Osteocyte (in vitro differentiated cells): Measurements from ENCODE around the gene ZNF524. TPM values are rescaled to one million over a fixed set of nuclear protein-coding genes. Genes with fewer than 3 reads are reported as not detected.

Source experiments
- DNase-seq: peaks from one replicate; pipeline ENCODE4 v3.0.0; 2021; ENCODE audit warnings: mixed read lengths; ENCODE audit not compliant: unreplicated experiment; ENCODE audit errors: extremely low spot score
- H3K27ac Mint-ChIP-seq: one replicate; pipeline ENCODE4 v1.8.0; 2021; ENCODE audit warnings: mild to moderate bottlenecking, mixed read lengths; ENCODE audit not compliant: unreplicated experiment
- H3K27me3 Mint-ChIP-seq: one replicate; pipeline ENCODE4 v1.8.0; 2021; ENCODE audit warnings: mixed read lengths; ENCODE audit not compliant: unreplicated experiment
- H3K36me3 Mint-ChIP-seq: one replicate; pipeline ENCODE4 v1.8.0; 2021; ENCODE audit warnings: mixed read lengths; ENCODE audit not compliant: unreplicated experiment
- H3K4me1 Mint-ChIP-seq: one replicate; pipeline ENCODE4 v1.8.0; 2021; ENCODE audit warnings: mixed read lengths; ENCODE audit not compliant: unreplicated experiment
- H3K4me3 Mint-ChIP-seq: one replicate; pipeline ENCODE4 v1.8.0; 2021; ENCODE audit warnings: mild to moderate bottlenecking, moderate library complexity, mixed read lengths; ENCODE audit not compliant: unreplicated experiment
- H3K9me3 Mint-ChIP-seq: one replicate; pipeline ENCODE4 v1.8.0; 2021; ENCODE audit warnings: mixed read lengths; ENCODE audit not compliant: unreplicated experiment
- total RNA-seq: library from RNA; stranded (reverse); gene quantifications from 2 replicates; pipeline ENCODE4 v1.2.1, GENCODE V29; 2021
- TF ChIP-seq, protein P1 (sequence below): fragments of 200-600 bp; sonication (generic); IDR thresholded peaks from 2 replicates; pipeline ENCODE4 v1.5.0; 2021; ENCODE audit warnings: antibody characterized with exemption, mild to moderate bottlenecking, moderate library complexity

ZNF524 gene
- total RNA-seq, 1 donor from 2014 or later, result 15.5 TPM

DNA sequence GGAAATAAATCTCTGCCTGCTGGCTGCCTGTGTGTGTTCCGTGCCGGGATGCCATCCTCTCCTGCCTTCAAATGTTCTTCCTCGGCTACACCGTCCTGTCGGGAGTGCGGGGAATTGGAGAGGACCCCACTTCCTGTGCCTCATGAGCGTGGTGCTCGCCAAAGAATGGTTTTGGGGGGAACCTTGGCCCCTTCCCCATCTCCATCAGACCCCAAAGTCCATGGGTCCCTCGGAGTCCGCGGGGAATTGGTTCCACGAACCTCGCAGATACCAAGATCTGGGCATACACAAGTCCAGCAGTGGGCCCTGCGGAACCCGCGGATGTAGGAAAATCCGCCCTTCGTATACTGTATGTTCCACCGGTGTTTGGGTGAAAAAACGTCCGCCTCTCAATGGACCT lies 3.0 kb downstream of the ZNF524 start:
- no peaks in the 10 kb centered on the region for H3K27me3 Mint-ChIP-seq
- no peak for DNase-seq
- H3K36me3 Mint-ChIP-seq, result peaks cover 4% of the 10 kb centered on the region
- H3K9me3 Mint-ChIP-seq, result no peaks in the 10 kb centered on the region
- peak overlapping the region; percentile 6 for H3K4me3 Mint-ChIP-seq
- peaks cover 45% of the 10 kb centered on the region for H3K4me1 Mint-ChIP-seq
- TF ChIP-seq, protein P1, sequence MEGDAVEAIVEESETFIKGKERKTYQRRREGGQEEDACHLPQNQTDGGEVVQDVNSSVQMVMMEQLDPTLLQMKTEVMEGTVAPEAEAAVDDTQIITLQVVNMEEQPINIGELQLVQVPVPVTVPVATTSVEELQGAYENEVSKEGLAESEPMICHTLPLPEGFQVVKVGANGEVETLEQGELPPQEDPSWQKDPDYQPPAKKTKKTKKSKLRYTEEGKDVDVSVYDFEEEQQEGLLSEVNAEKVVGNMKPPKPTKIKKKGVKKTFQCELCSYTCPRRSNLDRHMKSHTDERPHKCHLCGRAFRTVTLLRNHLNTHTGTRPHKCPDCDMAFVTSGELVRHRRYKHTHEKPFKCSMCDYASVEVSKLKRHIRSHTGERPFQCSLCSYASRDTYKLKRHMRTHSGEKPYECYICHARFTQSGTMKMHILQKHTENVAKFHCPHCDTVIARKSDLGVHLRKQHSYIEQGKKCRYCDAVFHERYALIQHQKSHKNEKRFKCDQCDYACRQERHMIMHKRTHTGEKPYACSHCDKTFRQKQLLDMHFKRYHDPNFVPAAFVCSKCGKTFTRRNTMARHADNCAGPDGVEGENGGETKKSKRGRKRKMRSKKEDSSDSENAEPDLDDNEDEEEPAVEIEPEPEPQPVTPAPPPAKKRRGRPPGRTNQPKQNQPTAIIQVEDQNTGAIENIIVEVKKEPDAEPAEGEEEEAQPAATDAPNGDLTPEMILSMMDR, result no peak
- peak overlapping the region; percentile 69 for H3K27ac Mint-ChIP-seq

DNA sequence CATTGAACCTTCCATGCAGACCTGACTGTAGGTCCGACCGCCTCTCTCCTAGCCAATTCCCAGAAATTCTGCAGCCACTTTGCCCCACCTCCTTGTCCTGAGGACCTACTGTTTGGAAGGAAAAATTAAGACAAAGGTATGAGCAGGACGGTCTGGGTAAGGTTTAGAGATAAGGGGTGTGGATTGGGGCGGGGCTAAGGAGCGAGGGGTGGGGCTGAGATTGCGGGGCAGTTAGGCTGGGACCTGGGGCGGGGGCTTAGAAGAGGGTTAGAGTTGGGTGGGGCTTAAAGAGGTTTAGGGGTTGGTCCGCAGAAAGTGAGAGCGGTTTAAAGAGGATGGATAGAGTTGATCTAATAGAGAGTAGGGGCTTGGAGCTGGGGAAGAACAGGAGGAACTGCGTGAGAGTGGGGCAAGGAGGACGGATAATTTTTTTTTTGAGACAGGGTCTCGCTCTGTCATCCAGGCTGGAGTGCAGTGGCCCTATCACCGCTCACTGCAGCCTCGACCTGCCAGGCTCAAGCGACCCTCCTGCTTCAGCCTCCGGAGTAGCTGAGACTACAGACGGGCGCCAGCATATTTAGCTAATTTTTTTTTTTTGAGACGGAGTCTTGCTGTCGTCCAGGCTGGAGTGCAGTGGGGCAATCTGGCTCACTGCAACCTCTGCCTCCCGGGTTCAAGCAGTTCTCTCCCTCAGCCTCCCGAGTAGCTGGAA lies 3.6 kb downstream of the ZNF524 start:
- DNase-seq, result no peak
- Mint-ChIP-seq H3K27ac (peak overlapping the region; percentile 96), H3K4me3 (peak overlapping the region; percentile 80), H3K36me3 (peaks cover 2% of the 10 kb centered on the region), H3K27me3 (no peaks in the 10 kb centered on the region), H3K9me3 (no peaks in the 10 kb centered on the region), H3K4me1 (peaks cover 42% of the 10 kb centered on the region)
- TF ChIP-seq, protein P1, result no peak

DNA sequence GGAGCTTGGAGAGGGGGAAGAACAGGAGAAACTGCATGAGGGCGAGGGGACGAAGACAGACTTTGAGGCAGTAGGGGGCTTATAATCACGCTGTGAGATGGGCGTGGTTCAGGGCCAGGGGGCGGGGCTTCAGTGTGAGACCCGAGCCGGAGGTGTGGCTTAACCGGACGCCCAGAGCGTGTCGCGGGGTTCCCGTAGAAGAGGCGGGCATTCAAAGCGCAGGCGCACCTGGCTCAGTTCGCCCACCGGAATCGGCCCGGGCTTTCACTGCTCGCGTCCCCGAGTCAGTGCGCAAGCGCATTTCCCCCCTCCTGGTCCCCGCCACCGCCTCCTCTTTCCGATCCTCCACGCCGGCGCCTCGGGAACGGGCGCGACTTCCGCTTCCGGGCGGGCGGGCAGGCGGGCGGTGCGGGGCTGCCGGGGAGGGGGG lies 5.1 kb downstream of the ZNF524 start:
- no peaks in the 10 kb centered on the region for H3K9me3 Mint-ChIP-seq
- H3K36me3 Mint-ChIP-seq, result peaks cover 9% of the 10 kb centered on the region
- H3K27ac Mint-ChIP-seq, result peak overlapping the region; percentile 96
- H3K4me1 Mint-ChIP-seq, result peaks cover 40% of the 10 kb centered on the region
- TF ChIP-seq, protein P1, result no peak
- peak; percentile 100 for DNase-seq
- H3K4me3 Mint-ChIP-seq, result peak overlapping the region; percentile 80
- no peaks in the 10 kb centered on the region for H3K27me3 Mint-ChIP-seq

DNA sequence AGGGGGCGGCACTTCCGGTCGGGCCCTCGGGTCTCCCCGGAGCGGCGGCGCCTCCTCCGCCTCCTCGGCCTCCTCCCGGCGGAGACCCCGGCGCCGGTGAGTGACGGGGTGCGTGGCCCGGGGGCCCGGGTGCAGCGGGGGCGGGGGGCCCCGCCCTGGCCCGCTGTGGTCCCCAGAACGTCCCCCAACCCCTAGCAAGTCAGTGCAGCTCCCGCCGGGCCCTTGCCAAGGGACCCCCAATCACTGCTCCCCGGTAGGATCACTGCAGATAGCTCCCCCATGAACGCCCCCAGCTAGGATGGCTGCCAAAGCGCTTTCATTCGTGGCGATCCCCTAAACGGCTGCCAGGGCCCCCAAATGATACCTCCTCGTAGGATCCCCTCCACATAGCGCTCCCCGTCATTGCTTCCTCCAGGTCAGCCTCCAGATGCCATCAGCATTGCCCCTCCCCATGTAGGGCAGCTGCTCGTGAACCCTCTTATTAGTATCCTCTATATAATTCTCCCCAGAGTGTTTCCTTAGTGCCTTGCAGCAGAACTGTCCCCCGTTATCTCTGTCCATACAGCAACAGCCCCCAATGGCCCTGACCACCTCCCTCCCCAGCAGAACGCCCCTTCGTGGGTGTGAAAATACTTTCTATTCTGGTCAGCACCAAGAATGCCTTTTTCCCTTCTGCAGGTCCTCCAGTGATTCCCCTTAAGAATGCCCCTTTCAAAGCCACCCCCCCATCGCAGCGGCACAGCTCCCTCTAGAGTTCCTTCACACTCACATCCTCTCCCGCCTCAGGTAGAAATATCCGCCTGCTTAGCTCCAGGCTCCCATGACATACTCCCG lies 5.8 kb downstream of the ZNF524 start, which contains the start of gene ZNF865:
Gene ZNF865, plus strand, starts transcription at position 11 of the 834 bp plus-strand sequence. CDS start 7,972 bp downstream, outside the sequence.
- no peak for DNase-seq
- peak within 1 kb of the TSS; percentile 96 for H3K27ac Mint-ChIP-seq
- H3K36me3 Mint-ChIP-seq, result peaks cover 9% of the 10 kb centered on the region
- H3K4me1 Mint-ChIP-seq, result peaks cover 38% of the 10 kb centered on the region
- H3K9me3 Mint-ChIP-seq, result no peaks in the 10 kb centered on the region
- peak within 1 kb of the TSS; percentile 91 for H3K4me3 Mint-ChIP-seq
- no peaks in the 10 kb centered on the region for H3K27me3 Mint-ChIP-seq
- TF ChIP-seq, protein P1, result peak; percentile 85

DNA sequence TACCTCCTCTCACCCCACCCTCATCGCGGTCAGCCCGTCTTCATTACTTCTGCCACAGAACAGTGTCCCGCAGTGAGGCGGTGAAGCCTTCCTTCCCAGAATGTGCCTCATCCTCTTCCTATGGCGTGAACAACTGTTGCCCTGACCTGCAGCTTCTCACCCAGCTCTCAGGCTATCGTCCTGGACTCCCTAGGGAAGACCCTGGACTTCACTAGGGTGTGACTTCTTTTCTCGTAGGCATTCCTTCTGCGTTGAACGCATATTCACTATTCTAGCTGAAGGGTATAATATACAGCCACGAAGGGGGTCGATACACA lies 6.3 kb downstream of the ZNF524 start:
- TF ChIP-seq, protein P1, result no peak
- H3K27me3 Mint-ChIP-seq, result no peaks in the 10 kb centered on the region
- H3K4me3 Mint-ChIP-seq, result peak overlapping the region; percentile 91
- H3K36me3 Mint-ChIP-seq, result peaks cover 9% of the 10 kb centered on the region
- DNase-seq, result no peak
- peaks cover 33% of the 10 kb centered on the region for H3K4me1 Mint-ChIP-seq
- H3K27ac Mint-ChIP-seq, result peak overlapping the region; percentile 91
- no peaks in the 10 kb centered on the region for H3K9me3 Mint-ChIP-seq
